AG09309 (cell line): ENCODE results near the gene AIF1L.

Experiments
- DNase-seq: peaks from one replicate; pipeline ENCODE4 v3.0.0-alpha.2; 2010; ENCODE audit warnings: low read depth
- H3K4me3 ChIP-seq: 2 replicates; pipeline ENCODE4 v1.5.1; 2011; ENCODE audit warnings: mild to moderate bottlenecking, low read depth, low read length, moderate library complexity; ENCODE audit not compliant: control insufficient read depth
- CTCF ChIP-seq: IDR thresholded peaks from 2 replicates; pipeline ENCODE4 v1.5.1; 2011; ENCODE audit warnings: mild to moderate bottlenecking, low read depth, low read length, inconsistent platforms; ENCODE audit not compliant: insufficient read depth, control insufficient read depth; ENCODE audit errors: missing control alignments

AIF1L gene

GRCh38 chr9:131140112-131140511 lies 43.8 kb downstream of the AIF1L start:
- DNase-seq: no peak
- no peak for TF ChIP-seq CTCF
- no peak overlapping the region for H3K4me3 ChIP-seq

GRCh38 chr9:131140550-131140949 lies 44.2 kb downstream of the AIF1L start:
- TF ChIP-seq CTCF: no peak
- no peak overlapping the region for H3K4me3 ChIP-seq
- no peak for DNase-seq

- no peak for TF ChIP-seq CTCF
- no peak for DNase-seq
- H3K4me3 ChIP-seq: no peak overlapping the region
These were observed 45.8 kb downstream of the AIF1L start for GRCh38 chr9:131142160-131142559.

- H3K4me3 ChIP-seq: no peak overlapping the region
- TF ChIP-seq CTCF: no peak
- no peak for DNase-seq
These were observed 47.9 kb downstream of the AIF1L start for GRCh38 chr9:131144201-131144600.

- no peak overlapping the region for H3K4me3 ChIP-seq
- no peak for DNase-seq
- TF ChIP-seq CTCF: no peak
These were observed 48.9 kb downstream of the AIF1L start for GRCh38 chr9:131145245-131145644.

GRCh38 chr9:131146186-131146585 lies 49.9 kb downstream of the AIF1L start:
- H3K4me3 ChIP-seq: no peak overlapping the region
- TF ChIP-seq CTCF: no peak

GRCh38 chr9:131148276-131148675 lies 51.9 kb downstream of the AIF1L start:
- no peak for TF ChIP-seq CTCF
- no peak overlapping the region for H3K4me3 ChIP-seq
- no peak for DNase-seq

More at GRCh38 chr9:131146186-131146585, 49.9 kb downstream of the AIF1L start:
- no peak for DNase-seq
